ENCODE measurements around the gene EEF1A1.

GRCh38 chr6:73503027-73503772, 17.6 kb downstream of the EEF1A1 start:
- TF ChIP-seq ZNF248 (tag by site-specific recombination; IDR thresholded peaks at IDR 0.05), result no peak
- TF ChIP-seq ZNF211 (tag by site-specific recombination; IDR thresholded peaks at IDR 0.05; ENCODE audit: low read depth), result no peak
- TF ChIP-seq OVOL3 (tag by site-specific recombination; IDR thresholded peaks at IDR 0.05), result no peak
- no peak for TF ChIP-seq ZNF175 (tag by site-specific recombination; IDR thresholded peaks at IDR 0.05)

Data from HEK293 (cell line).